H1 (cell line): ENCODE measurements around the gene AURKB. TPM values are rescaled to one million over a fixed set of nuclear protein-coding genes. Genes with fewer than 3 reads are reported as not detected.

ENCODE experiments used
- ASH2L ChIP-seq: fragments of 200-600, 300-600 bp; sonication (generic); IDR thresholded peaks from one replicate; pipeline ENCODE4 v1.7.1; 2017; ENCODE audit warnings: low read length
- CREB1 ChIP-seq: IDR thresholded peaks from 2 replicates; pipeline ENCODE4 v1.6.1; 2012; ENCODE audit warnings: inconsistent platforms
- RBBP5 ChIP-seq: IDR thresholded peaks from 2 replicates; pipeline ENCODE4 v1.7.1; 2012; ENCODE audit warnings: low read depth, mild to moderate bottlenecking, inconsistent platforms, low read length, moderate library complexity, borderline replicate concordance
- RNF2 ChIP-seq: fragments of 200-900, 300-1000 bp; sonication (generic); IDR thresholded peaks from 2 replicates; pipeline ENCODE4 v1.7.1; 2016; ENCODE audit warnings: borderline replicate concordance, low read depth, mild to moderate bottlenecking, antibody characterized with exemption, low read length; ENCODE audit not compliant: poor library complexity, severe bottlenecking; ENCODE audit errors: missing control alignments
- polyA plus RNA-seq, 7 experiments: library from polyadenylated mRNA; depleted of rRNA in 3 of 7; stranded (reverse) in 5 of 7; unstranded in 2 of 7; fragments of >200 nt in 5 of 7; fragments of 200-250 nt in 2 of 7; gene quantifications; 1 replicate in 5 of 7; 2 replicates in 1 of 7; 4 replicates in 1 of 7; pipeline versions ENCODE4 v1.2.1 to v1.2.3, GENCODE V29; 2011 to 2013; ENCODE audit warnings: missing spikeins in 2 of 7, mixed read lengths in 2 of 7
- total RNA-seq: library from RNA; stranded (reverse); fragmentation: NEBNext Ultra II Directional; extraction: Animal tissue kit (Norgen Biotek cat#: 25700); gene quantifications from 2 replicates; pipeline ENCODE4 v1.2.1, GENCODE V29; 2021
- TF ChIP-seq, protein P1 (sequence below): fragments of 300-600 bp; sonication (generic); IDR thresholded peaks from 2 replicates; pipeline ENCODE4 v1.7.1; 2012; ENCODE audit warnings: low read length, moderate library complexity, mild to moderate bottlenecking, inconsistent platforms; ENCODE audit not compliant: insufficient replicate concordance

AURKB gene
- total and polyA plus RNA-seq, 2 of the 8 experiments (the other 6 are each of a cell fraction or from before 2014, with no cell fraction given): 102 to 160 TPM

- TF ChIP-seq CREB1: 0 out of 2 replicates have a peak, but pooled peaks have one; percentile 25
- TF ChIP-seq ASH2L: peak; percentile 98
- TF ChIP-seq, protein P1, sequence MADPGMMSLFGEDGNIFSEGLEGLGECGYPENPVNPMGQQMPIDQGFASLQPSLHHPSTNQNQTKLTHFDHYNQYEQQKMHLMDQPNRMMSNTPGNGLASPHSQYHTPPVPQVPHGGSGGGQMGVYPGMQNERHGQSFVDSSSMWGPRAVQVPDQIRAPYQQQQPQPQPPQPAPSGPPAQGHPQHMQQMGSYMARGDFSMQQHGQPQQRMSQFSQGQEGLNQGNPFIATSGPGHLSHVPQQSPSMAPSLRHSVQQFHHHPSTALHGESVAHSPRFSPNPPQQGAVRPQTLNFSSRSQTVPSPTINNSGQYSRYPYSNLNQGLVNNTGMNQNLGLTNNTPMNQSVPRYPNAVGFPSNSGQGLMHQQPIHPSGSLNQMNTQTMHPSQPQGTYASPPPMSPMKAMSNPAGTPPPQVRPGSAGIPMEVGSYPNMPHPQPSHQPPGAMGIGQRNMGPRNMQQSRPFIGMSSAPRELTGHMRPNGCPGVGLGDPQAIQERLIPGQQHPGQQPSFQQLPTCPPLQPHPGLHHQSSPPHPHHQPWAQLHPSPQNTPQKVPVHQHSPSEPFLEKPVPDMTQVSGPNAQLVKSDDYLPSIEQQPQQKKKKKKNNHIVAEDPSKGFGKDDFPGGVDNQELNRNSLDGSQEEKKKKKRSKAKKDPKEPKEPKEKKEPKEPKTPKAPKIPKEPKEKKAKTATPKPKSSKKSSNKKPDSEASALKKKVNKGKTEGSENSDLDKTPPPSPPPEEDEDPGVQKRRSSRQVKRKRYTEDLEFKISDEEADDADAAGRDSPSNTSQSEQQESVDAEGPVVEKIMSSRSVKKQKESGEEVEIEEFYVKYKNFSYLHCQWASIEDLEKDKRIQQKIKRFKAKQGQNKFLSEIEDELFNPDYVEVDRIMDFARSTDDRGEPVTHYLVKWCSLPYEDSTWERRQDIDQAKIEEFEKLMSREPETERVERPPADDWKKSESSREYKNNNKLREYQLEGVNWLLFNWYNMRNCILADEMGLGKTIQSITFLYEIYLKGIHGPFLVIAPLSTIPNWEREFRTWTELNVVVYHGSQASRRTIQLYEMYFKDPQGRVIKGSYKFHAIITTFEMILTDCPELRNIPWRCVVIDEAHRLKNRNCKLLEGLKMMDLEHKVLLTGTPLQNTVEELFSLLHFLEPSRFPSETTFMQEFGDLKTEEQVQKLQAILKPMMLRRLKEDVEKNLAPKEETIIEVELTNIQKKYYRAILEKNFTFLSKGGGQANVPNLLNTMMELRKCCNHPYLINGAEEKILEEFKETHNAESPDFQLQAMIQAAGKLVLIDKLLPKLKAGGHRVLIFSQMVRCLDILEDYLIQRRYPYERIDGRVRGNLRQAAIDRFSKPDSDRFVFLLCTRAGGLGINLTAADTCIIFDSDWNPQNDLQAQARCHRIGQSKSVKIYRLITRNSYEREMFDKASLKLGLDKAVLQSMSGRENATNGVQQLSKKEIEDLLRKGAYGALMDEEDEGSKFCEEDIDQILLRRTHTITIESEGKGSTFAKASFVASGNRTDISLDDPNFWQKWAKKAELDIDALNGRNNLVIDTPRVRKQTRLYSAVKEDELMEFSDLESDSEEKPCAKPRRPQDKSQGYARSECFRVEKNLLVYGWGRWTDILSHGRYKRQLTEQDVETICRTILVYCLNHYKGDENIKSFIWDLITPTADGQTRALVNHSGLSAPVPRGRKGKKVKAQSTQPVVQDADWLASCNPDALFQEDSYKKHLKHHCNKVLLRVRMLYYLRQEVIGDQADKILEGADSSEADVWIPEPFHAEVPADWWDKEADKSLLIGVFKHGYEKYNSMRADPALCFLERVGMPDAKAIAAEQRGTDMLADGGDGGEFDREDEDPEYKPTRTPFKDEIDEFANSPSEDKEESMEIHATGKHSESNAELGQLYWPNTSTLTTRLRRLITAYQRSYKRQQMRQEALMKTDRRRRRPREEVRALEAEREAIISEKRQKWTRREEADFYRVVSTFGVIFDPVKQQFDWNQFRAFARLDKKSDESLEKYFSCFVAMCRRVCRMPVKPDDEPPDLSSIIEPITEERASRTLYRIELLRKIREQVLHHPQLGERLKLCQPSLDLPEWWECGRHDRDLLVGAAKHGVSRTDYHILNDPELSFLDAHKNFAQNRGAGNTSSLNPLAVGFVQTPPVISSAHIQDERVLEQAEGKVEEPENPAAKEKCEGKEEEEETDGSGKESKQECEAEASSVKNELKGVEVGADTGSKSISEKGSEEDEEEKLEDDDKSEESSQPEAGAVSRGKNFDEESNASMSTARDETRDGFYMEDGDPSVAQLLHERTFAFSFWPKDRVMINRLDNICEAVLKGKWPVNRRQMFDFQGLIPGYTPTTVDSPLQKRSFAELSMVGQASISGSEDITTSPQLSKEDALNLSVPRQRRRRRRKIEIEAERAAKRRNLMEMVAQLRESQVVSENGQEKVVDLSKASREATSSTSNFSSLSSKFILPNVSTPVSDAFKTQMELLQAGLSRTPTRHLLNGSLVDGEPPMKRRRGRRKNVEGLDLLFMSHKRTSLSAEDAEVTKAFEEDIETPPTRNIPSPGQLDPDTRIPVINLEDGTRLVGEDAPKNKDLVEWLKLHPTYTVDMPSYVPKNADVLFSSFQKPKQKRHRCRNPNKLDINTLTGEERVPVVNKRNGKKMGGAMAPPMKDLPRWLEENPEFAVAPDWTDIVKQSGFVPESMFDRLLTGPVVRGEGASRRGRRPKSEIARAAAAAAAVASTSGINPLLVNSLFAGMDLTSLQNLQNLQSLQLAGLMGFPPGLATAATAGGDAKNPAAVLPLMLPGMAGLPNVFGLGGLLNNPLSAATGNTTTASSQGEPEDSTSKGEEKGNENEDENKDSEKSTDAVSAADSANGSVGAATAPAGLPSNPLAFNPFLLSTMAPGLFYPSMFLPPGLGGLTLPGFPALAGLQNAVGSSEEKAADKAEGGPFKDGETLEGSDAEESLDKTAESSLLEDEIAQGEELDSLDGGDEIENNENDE: no peak
- TF ChIP-seq RBBP5: peak; percentile 95
- no peak for TF ChIP-seq RNF2
These were observed 16.3 kb upstream of the AURKB start (continued) for GRCh38 chr17:8226536-8227237.
